Caki2 (cell line): ENCODE measurements around the gene LRP6. TPM values are rescaled to one million over a fixed set of nuclear protein-coding genes. Genes with fewer than 3 reads are reported as not detected.
"Not testable (repeated sequence)": the region's sequence is repeated elsewhere in the genome, so short reads cannot be mapped to it uniquely, and the experiment has no call there.

Experiments used
- DNase-seq: peaks from one replicate; pipeline ENCODE4 v3.0.0-alpha.2; 2015; ENCODE audit warnings: low read depth
- in situ Hi-C: cut with HindIII; loops from 2 replicates; pipeline ENCODE4 v1.10.0; 2016; ENCODE audit warnings: low sequenced_read_pairs, low pct_unique_long_range_greater_than_20kb, mixed read lengths
- total RNA-seq: library from RNA; depleted of rRNA; stranded (reverse); fragments of >200 nt; shearing (Covaris generic); gene quantifications from 2 replicates; pipeline ENCODE4 v1.2.3, GENCODE V29; 2014; ENCODE audit warnings: low replicate concordance

Gene LRP6
- total RNA-seq, 1 experiment from 2014 or later, result 23.3 TPM

- no peak for DNase-seq
- in situ Hi-C loops, result no loop called here
Observed at GRCh38 chr12:12270226-12270625, 3.4 kb upstream of the LRP6 start.

GRCh38 chr12:12267742-12268200 is 927 bp upstream of the LRP6 start:
- DNase-seq, result peak; percentile 23

GRCh38 chr12:12266389-12266872 is 413 bp downstream of the LRP6 start:
- DNase-seq, result no peak

More at GRCh38 chr12:12267742-12268200, 927 bp upstream of the LRP6 start:
- in situ Hi-C loops, result no loop called here

GRCh38 chr12:12265571-12266388 is 1.1 kb downstream of the LRP6 start:
- peak; percentile 35 for DNase-seq
- in situ Hi-C loops, result no loop called here

More at GRCh38 chr12:12266389-12266872, 413 bp downstream of the LRP6 start:
- in situ Hi-C loops, result no loop called here

- in situ Hi-C loops, result no loop called here
- no peak for DNase-seq
Observed at GRCh38 chr12:12265035-12265434, 1.8 kb downstream of the LRP6 start.

- in situ Hi-C loops, result no loop called here
- no peak for DNase-seq
Observed at GRCh38 chr12:12263909-12264308, 2.9 kb downstream of the LRP6 start.

GRCh38 chr12:12256291-12256757 is 10.5 kb downstream of the LRP6 start:
- peak; percentile 17 for DNase-seq
- in situ Hi-C loops, result not testable (repeated sequence)

- in situ Hi-C loops, result no loop called here
- DNase-seq, result no peak
Observed at GRCh38 chr12:12254553-12254952, 12.3 kb downstream of the LRP6 start.

- DNase-seq, result no peak
- in situ Hi-C loops, result no loop called here
Observed at GRCh38 chr12:12249216-12250050, 17.4 kb downstream of the LRP6 start.

GRCh38 chr12:12247584-12247983 is 19.3 kb downstream of the LRP6 start:
- in situ Hi-C loops, result no loop called here
- DNase-seq, result no peak

GRCh38 chr12:12244341-12244740 is 22.5 kb downstream of the LRP6 start:
- in situ Hi-C loops, result no loop called here

GRCh38 chr12:12240662-12241340 is 26.0 kb downstream of the LRP6 start:
- in situ Hi-C loops, result no loop called here
- DNase-seq, result no peak

More at GRCh38 chr12:12244341-12244740, 22.5 kb downstream of the LRP6 start:
- DNase-seq, result no peak

GRCh38 chr12:12239127-12239526 is 27.7 kb downstream of the LRP6 start:
- in situ Hi-C loops, result no loop called here
- no peak for DNase-seq

- in situ Hi-C loops, result no loop called here
- DNase-seq, result no peak
Observed at GRCh38 chr12:12238605-12239004, 28.2 kb downstream of the LRP6 start.

- in situ Hi-C loops, result no loop called here
- DNase-seq, result no peak
Observed at GRCh38 chr12:12236896-12237295, 29.9 kb downstream of the LRP6 start.

GRCh38 chr12:12230275-12230674 is 36.6 kb downstream of the LRP6 start:
- in situ Hi-C loops, result no loop called here

GRCh38 chr12:12229556-12230092 is 37.2 kb downstream of the LRP6 start:
- in situ Hi-C loops, result no loop called here
- no peak for DNase-seq

More at GRCh38 chr12:12230275-12230674, 36.6 kb downstream of the LRP6 start:
- DNase-seq, result no peak

- DNase-seq, result no peak
- in situ Hi-C loops, result no loop called here
Observed at GRCh38 chr12:12228402-12228801, 38.4 kb downstream of the LRP6 start.
